GM21526 (cell line): ENCODE results near the gene CACNA2D1.
"Not testable (repeated sequence)": the region's sequence is repeated elsewhere in the genome, so short reads cannot be mapped to it uniquely, and the experiment has no call there.

ENCODE experiments used
- ATAC-seq: cut with Tn5 transposase; IDR thresholded peaks from one replicate; pipeline ENCODE4 v1.9.1; 2021; ENCODE audit warnings: moderate library complexity; ENCODE audit not compliant: unreplicated experiment, low FRiP score

CACNA2D1 gene

GRCh38 chr7:82435769-82436168, 7.8 kb downstream of the CACNA2D1 start:
- ATAC-seq: no peak

GRCh38 chr7:82434275-82435022, 9.1 kb downstream of the CACNA2D1 start:
- ATAC-seq: no peak

- ATAC-seq: no peak
Measured at GRCh38 chr7:82433507-82433906, 10.1 kb downstream of the CACNA2D1 start.

- not testable (repeated sequence) for ATAC-seq
Measured at GRCh38 chr7:82432743-82433142, 10.8 kb downstream of the CACNA2D1 start.

GRCh38 chr7:82430500-82431465, 12.8 kb downstream of the CACNA2D1 start:
- no peak for ATAC-seq

GRCh38 chr7:82429408-82429807, 14.2 kb downstream of the CACNA2D1 start:
- no peak for ATAC-seq

- no peak for ATAC-seq
Measured at GRCh38 chr7:82428186-82428961, 15.2 kb downstream of the CACNA2D1 start.

GRCh38 chr7:82423446-82423845, 20.1 kb downstream of the CACNA2D1 start:
- ATAC-seq: no peak

GRCh38 chr7:82419200-82419599, 24.4 kb downstream of the CACNA2D1 start:
- ATAC-seq: no peak

GRCh38 chr7:82417898-82418297, 25.7 kb downstream of the CACNA2D1 start:
- no peak for ATAC-seq

GRCh38 chr7:82416402-82416801, 27.2 kb downstream of the CACNA2D1 start:
- ATAC-seq: no peak

GRCh38 chr7:82414389-82414788, 29.2 kb downstream of the CACNA2D1 start:
- no peak for ATAC-seq

- no peak for ATAC-seq
Measured at GRCh38 chr7:82413237-82413636, 30.3 kb downstream of the CACNA2D1 start.

GRCh38 chr7:82411732-82412131, 31.8 kb downstream of the CACNA2D1 start:
- ATAC-seq: no peak

- ATAC-seq: no peak
Measured at GRCh38 chr7:82410461-82410860, 33.1 kb downstream of the CACNA2D1 start.

- ATAC-seq: no peak
Measured at GRCh38 chr7:82406937-82407336, 36.6 kb downstream of the CACNA2D1 start.

GRCh38 chr7:82405301-82405700, 38.3 kb downstream of the CACNA2D1 start:
- ATAC-seq: no peak

GRCh38 chr7:82404652-82405051, 38.9 kb downstream of the CACNA2D1 start:
- ATAC-seq: no peak

GRCh38 chr7:82404094-82404493, 39.5 kb downstream of the CACNA2D1 start:
- no peak for ATAC-seq

GRCh38 chr7:82397879-82398524, 45.6 kb downstream of the CACNA2D1 start:
- ATAC-seq: no peak
